Chondrocyte (in vitro differentiated cells): ENCODE results near the gene COL25A1. TPM values are rescaled to one million over a fixed set of nuclear protein-coding genes. Genes with fewer than 3 reads are reported as not detected.

Experiments
- DNase-seq: peaks from one replicate; pipeline ENCODE4 v3.0.0; 2021; ENCODE audit warnings: mixed read lengths, low spot score
- H3K27ac Mint-ChIP-seq: one replicate; pipeline ENCODE4 v1.8.0; 2021; ENCODE audit warnings: mild to moderate bottlenecking, moderate library complexity, mixed read lengths; ENCODE audit not compliant: unreplicated experiment
- H3K27me3 Mint-ChIP-seq: 2 replicates; pipeline ENCODE4 v1.8.0; 2021; ENCODE audit warnings: low read depth, mixed read lengths
- H3K36me3 Mint-ChIP-seq: 2 replicates; pipeline ENCODE4 v1.8.0; 2021; ENCODE audit warnings: low read depth, mixed read lengths
- H3K4me1 Mint-ChIP-seq: 2 replicates; pipeline ENCODE4 v1.8.0; 2021; ENCODE audit warnings: low read depth, mild to moderate bottlenecking, mixed read lengths
- H3K4me3 Mint-ChIP-seq: one replicate; pipeline ENCODE4 v1.8.0; 2021; ENCODE audit warnings: mild to moderate bottlenecking, moderate library complexity, mixed read lengths; ENCODE audit not compliant: unreplicated experiment
- H3K9me3 Mint-ChIP-seq: 2 replicates; pipeline ENCODE4 v1.8.0; 2021; ENCODE audit warnings: low read depth, mixed read lengths
- total RNA-seq: library from RNA; stranded (reverse); gene quantifications from 3 replicates; pipeline ENCODE4 v1.2.1, GENCODE V29; 2021
- TF ChIP-seq, protein P1 (sequence below): fragments of 200-600 bp; sonication (generic); IDR thresholded peaks from 2 replicates; pipeline ENCODE4 v1.5.0; 2021; ENCODE audit warnings: antibody characterized with exemption, mild to moderate bottlenecking, moderate library complexity

COL25A1 gene
- total RNA-seq, 1 donor from 2014 or later: 0.45 TPM

- TF ChIP-seq, protein P1, sequence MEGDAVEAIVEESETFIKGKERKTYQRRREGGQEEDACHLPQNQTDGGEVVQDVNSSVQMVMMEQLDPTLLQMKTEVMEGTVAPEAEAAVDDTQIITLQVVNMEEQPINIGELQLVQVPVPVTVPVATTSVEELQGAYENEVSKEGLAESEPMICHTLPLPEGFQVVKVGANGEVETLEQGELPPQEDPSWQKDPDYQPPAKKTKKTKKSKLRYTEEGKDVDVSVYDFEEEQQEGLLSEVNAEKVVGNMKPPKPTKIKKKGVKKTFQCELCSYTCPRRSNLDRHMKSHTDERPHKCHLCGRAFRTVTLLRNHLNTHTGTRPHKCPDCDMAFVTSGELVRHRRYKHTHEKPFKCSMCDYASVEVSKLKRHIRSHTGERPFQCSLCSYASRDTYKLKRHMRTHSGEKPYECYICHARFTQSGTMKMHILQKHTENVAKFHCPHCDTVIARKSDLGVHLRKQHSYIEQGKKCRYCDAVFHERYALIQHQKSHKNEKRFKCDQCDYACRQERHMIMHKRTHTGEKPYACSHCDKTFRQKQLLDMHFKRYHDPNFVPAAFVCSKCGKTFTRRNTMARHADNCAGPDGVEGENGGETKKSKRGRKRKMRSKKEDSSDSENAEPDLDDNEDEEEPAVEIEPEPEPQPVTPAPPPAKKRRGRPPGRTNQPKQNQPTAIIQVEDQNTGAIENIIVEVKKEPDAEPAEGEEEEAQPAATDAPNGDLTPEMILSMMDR: no peak
- H3K27me3 Mint-ChIP-seq: no peaks in the 10 kb centered on the region
Observed at GRCh38 chr4:109206620-109207019, 95.8 kb downstream of the COL25A1 start.

GRCh38 chr4:109205186-109205585 is 97.3 kb downstream of the COL25A1 start:
- no peak overlapping the region for H3K27ac Mint-ChIP-seq
- TF ChIP-seq, protein P1: no peak
- no peaks in the 10 kb centered on the region for H3K9me3 Mint-ChIP-seq
- H3K4me1 Mint-ChIP-seq: peaks cover 4% of the 10 kb centered on the region
- no peaks in the 10 kb centered on the region for H3K36me3 Mint-ChIP-seq
- H3K27me3 Mint-ChIP-seq: no peaks in the 10 kb centered on the region
- no peak for DNase-seq
- no peak overlapping the region for H3K4me3 Mint-ChIP-seq

More at GRCh38 chr4:109206620-109207019, 95.8 kb downstream of the COL25A1 start:
- no peak for DNase-seq
- no peak overlapping the region for H3K27ac Mint-ChIP-seq
- no peak overlapping the region for H3K4me3 Mint-ChIP-seq
- no peaks in the 10 kb centered on the region for H3K9me3 Mint-ChIP-seq
- peaks cover 8% of the 10 kb centered on the region for H3K4me1 Mint-ChIP-seq
- H3K36me3 Mint-ChIP-seq: no peaks in the 10 kb centered on the region

DNA sequence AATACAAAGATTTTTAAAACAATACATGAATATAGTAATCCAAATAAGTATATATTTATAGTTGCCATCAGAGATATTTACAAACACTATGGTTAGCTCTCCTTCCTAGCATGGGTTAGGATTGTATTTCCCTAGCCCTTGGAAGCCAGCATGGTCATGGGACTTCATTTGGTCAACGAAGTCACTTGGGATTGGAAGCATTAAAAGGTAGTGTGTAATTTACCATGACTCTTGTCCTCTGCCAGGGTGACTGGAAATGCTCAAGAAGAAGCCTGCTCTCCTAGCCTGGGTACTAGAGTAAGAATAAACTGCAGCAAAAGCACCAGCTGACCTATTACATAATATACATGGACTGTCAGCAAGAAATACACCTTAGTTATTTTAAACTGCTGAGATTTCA is 102.9 kb downstream of the COL25A1 start:
- no peak overlapping the region for H3K27ac Mint-ChIP-seq
- H3K36me3 Mint-ChIP-seq: no peaks in the 10 kb centered on the region
- TF ChIP-seq, protein P1: no peak
- no peaks in the 10 kb centered on the region for H3K27me3 Mint-ChIP-seq
- no peak for DNase-seq
- H3K9me3 Mint-ChIP-seq: no peaks in the 10 kb centered on the region
- no peak overlapping the region for H3K4me3 Mint-ChIP-seq
- H3K4me1 Mint-ChIP-seq: no peaks in the 10 kb centered on the region

- Mint-ChIP-seq H3K9me3 (peaks cover 2% of the 10 kb centered on the region), H3K4me3 (no peak overlapping the region), H3K27me3 (no peaks in the 10 kb centered on the region), H3K27ac (no peak overlapping the region), H3K36me3 (no peaks in the 10 kb centered on the region), H3K4me1 (no peaks in the 10 kb centered on the region)
- TF ChIP-seq, protein P1: no peak
- no peak for DNase-seq
Observed at GRCh38 chr4:109195646-109196045, 106.8 kb downstream of the COL25A1 start.

DNA sequence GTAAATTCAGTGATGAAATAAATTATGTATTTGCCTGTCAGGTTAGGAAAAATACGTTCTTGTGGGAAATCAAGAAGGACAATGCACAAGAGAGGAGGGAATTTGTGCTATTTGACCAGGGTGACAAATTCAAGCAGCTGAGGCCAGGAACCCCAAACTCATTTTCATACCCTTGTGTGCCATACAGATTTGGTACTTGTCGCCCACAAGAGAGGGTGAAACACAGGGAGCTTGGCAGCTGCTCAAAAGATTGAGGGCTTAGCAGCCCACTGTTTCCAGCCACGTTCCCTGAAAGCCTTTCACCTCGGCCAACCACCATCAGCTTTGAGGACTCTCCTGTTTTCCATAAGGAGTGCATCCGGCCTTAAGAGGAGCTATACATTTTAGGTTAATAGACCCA is 111.2 kb downstream of the COL25A1 start:
- Mint-ChIP-seq H3K4me1 (no peaks in the 10 kb centered on the region), H3K36me3 (no peaks in the 10 kb centered on the region), H3K4me3 (no peak overlapping the region), H3K9me3 (peaks cover 2% of the 10 kb centered on the region), H3K27me3 (no peaks in the 10 kb centered on the region), H3K27ac (no peak overlapping the region)
- no peak for DNase-seq
- TF ChIP-seq, protein P1: no peak
